Rectal smooth muscle tissue (tissue), 1 donor: ENCODE measurements around the gene ADRA2C.

Experiments used
- H3K27ac ChIP-seq: one replicate; pipeline ENCODE4 v1.7.0; 2013; ENCODE audit warnings: low read depth, low read length, inconsistent platforms
- H3K27me3 ChIP-seq: one replicate; pipeline ENCODE4 v1.7.0; 2013; ENCODE audit warnings: low read length; ENCODE audit not compliant: control insufficient read depth, insufficient read depth
- H3K36me3 ChIP-seq: one replicate; pipeline ENCODE4 v1.7.0; 2013; ENCODE audit warnings: low read length; ENCODE audit not compliant: control insufficient read depth, insufficient read depth
- H3K4me1 ChIP-seq: one replicate; pipeline ENCODE4 v1.7.0; 2013; ENCODE audit warnings: low read length; ENCODE audit not compliant: control insufficient read depth, insufficient read depth
- H3K4me3 ChIP-seq: one replicate; pipeline ENCODE4 v1.7.0; 2013; ENCODE audit warnings: low read length
- H3K9ac ChIP-seq: one replicate; pipeline ENCODE4 v1.7.0; 2013; ENCODE audit warnings: low read length

Gene ADRA2C

DNA sequence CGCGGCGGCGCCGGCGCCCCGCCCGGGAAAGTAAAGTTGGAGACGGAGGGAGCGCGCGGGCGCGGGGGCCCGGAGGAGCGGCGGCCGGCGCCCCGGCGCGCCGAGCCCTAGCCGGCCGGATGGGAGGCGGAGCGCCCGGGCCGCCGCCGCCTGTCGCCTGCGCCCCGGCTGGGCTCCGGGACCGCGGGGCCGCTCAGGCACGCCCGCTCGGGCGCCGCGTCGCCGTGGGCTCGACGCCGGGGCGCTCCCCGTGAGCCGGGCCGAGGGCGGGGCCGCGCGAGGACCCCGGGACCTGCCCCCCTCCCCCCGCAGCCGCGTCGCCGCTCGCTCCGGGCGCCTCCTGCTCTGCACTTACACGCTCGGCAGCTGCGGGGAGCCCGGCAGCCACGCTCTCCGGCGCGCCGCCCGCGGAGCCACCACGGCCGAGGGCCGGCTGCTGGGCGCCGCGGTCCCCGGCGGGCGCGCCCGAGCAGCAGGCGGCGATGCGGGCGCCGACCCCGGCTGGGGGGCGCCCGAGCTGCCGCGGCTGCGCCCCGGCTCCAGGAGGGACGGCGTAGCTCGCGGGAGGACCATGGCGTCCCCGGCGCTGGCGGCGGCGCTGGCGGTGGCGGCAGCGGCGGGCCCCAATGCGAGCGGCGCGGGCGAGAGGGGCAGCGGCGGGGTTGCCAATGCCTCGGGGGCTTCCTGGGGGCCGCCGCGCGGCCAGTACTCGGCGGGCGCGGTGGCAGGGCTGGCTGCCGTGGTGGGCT, at the start of gene ADRA2C:
ADRA2C (plus strand) TSS at position 350 of the 749 bp plus-strand sequence; CDS start at position 572, 222 bp downstream.
- Histone ChIP-seq H3K4me3 (peak within 1 kb of the TSS; percentile 43), H3K27me3 (peaks cover 22% of the 10 kb centered on the region), H3K36me3 (no peaks in the 10 kb centered on the region), H3K4me1 (no peaks in the 10 kb centered on the region), H3K9ac (no peak within 1 kb of the TSS), H3K27ac (no peak within 1 kb of the TSS)

DNA sequence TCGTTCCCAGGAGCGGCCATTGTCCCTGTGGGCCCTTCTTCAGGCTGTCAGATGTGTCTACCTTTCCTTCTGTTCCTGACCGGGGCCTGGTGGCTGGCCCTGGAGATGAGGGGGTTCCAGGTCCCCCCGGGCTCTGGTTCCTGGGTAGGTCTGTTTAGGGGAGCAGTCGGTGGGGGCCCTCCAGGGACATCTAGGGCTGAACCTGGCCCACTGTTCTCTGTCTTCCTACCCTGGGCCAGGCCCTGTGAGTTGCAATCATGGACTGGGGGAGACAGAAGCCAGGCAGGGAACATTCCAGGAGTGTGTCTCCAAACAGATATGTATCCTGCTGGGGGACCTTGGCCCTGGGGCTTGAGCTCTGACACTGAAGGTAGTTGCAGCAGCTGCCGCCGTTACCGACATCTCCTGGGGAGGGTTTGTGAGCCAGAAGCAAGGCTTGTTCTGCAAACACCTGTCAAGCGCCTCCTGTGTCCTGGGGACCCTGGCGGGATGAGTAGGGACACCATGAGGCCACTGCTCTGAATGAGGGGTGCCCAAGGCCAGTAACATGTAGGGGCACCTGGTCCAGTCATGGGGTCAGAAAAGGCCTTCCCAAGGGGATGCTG, 49.5 kb upstream of the ADRA2C start:
- Histone ChIP-seq H3K4me1 (no peaks in the 10 kb centered on the region), H3K27me3 (peaks cover 4% of the 10 kb centered on the region), H3K4me3 (no peak overlapping the region), H3K27ac (no peak overlapping the region), H3K36me3 (no peaks in the 10 kb centered on the region), H3K9ac (no peak overlapping the region)

DNA sequence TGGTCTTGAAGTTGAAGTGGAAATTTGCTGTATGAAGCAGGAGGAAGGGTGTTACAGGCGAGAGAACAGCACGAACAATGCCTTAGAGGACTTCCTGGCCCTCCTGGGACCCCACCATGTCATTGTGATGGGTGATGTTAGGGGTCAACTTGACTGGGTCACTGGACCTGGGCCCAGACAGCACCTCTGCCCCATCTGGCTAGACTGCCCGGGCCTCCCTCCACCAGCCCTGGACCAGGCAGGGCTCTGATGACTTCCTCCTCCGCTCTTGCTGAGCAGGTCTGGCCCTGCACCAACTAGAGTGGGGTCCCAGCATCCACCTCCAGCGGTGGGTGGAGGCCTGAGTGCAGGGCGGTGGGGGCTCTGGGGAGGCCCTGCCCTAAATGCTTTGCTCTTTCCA, 48.9 kb upstream of the ADRA2C start:
- no peak overlapping the region for H3K9ac ChIP-seq
- peaks cover 5% of the 10 kb centered on the region for H3K27me3 ChIP-seq
- H3K4me3 ChIP-seq: no peak overlapping the region
- no peaks in the 10 kb centered on the region for H3K4me1 ChIP-seq
- no peaks in the 10 kb centered on the region for H3K36me3 ChIP-seq
- no peak overlapping the region for H3K27ac ChIP-seq

DNA sequence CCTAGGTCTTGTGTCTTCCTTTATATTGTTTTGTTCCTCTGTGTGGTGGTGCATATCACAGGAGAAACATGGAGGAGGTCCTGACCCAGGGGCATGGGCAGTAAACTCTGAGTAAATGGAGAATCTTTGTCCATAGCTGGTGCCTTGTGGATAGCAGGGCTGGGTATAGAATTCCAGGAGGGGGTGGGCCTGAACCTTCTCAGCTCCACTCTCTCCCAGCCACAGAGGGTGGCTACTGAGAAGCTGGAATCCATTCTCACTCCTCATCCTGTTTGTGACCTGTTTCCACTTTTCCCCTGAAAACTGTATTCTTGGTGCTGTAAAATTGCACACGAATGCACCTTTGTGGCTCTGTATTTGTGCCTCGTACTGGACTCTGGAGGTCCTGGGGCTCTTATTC, 47.7 kb upstream of the ADRA2C start:
- no peak overlapping the region for H3K27ac ChIP-seq
- no peaks in the 10 kb centered on the region for H3K4me1 ChIP-seq
- H3K27me3 ChIP-seq: peaks cover 5% of the 10 kb centered on the region
- H3K9ac ChIP-seq: no peak overlapping the region
- no peak overlapping the region for H3K4me3 ChIP-seq
- no peaks in the 10 kb centered on the region for H3K36me3 ChIP-seq

DNA sequence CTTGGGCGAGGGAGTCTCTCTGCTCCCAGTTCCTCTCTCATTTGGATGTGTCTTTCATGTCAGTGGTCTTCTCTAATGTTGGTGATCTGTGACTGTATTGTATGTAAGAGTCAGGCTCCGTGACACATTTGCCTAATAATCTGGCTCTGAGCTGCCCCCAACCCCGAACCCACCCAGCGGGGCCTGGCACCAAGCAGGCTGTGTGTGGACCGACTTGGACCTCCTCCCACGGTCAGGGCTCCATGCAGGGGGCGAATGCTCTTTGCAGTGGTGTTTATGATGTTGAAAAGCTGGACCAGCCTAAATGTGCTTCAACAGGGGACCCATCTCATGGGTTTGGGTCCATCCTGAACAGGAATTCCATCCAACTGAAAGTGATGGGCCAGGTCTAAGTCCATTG, 47.0 kb upstream of the ADRA2C start:
- no peak overlapping the region for H3K4me3 ChIP-seq
- H3K36me3 ChIP-seq: no peaks in the 10 kb centered on the region
- H3K27ac ChIP-seq: no peak overlapping the region
- no peaks in the 10 kb centered on the region for H3K4me1 ChIP-seq
- no peak overlapping the region for H3K9ac ChIP-seq
- peaks cover 5% of the 10 kb centered on the region for H3K27me3 ChIP-seq

DNA sequence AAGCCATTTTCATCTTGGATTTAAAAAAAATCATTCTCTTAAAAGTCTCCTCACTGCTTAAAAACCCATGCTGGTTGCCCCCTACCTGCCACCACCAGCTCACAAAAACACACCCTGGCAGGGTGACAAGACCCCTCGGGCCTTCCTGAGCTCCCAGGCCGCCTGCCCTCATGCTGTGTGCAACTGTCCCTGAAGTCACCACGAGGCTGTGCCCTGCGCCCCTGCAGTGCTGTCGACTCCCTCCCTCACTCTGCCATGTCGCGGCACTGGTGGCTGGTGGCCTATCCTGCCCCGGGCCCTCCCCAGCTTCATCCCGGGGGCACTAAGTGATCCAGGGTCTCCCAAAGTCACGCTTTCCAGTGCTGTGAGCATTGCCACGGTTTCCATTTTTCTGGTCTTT, 46.3 kb upstream of the ADRA2C start:
- H3K27ac ChIP-seq: no peak overlapping the region
- H3K4me1 ChIP-seq: no peaks in the 10 kb centered on the region
- H3K9ac ChIP-seq: no peak overlapping the region
- peaks cover 8% of the 10 kb centered on the region for H3K27me3 ChIP-seq
- H3K36me3 ChIP-seq: no peaks in the 10 kb centered on the region
- no peak overlapping the region for H3K4me3 ChIP-seq

DNA sequence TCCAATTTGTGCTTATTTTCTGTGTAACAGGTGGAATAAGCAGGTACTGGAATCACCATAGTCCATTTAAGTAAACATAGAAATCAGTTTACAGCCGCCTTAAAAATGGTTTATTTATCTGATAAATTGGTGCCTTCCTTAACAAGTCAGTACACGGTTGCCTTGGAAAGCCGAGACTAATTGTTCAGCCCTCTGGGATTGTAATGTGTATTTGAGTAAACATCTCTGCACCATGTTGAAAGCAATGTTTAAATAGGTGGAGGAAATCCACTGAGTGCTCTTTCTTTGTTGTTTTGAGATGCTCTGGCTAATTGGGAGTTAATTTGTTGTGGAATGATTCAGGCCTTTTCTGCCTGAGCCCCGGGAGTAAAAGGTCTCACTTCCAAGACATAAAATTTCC, 45.7 kb upstream of the ADRA2C start:
- Histone ChIP-seq H3K9ac (no peak overlapping the region), H3K4me3 (no peak overlapping the region), H3K4me1 (no peaks in the 10 kb centered on the region), H3K27ac (no peak overlapping the region), H3K27me3 (peaks cover 9% of the 10 kb centered on the region), H3K36me3 (no peaks in the 10 kb centered on the region)

DNA sequence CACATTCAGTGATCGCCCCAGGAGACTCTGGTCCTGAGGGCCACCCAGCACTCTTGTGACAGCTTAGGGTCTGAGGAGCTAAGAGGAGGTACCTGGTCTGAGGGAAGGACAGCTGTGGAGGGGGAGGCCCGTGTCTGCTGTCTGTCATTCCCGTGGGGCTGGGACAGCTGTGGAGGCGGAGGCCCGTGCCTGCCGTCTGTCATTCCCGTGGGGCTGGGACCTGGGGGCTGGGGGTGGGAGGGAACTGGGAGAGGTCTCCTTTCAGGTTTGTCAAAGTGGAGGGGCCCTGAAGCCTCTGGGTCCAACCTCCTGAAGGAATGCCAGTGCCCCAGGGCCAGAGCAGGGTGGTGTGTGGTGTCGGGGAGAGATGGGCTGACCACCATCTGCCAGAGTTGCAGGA, 45.0 kb upstream of the ADRA2C start:
- Histone ChIP-seq H3K4me1 (no peaks in the 10 kb centered on the region), H3K27me3 (peaks cover 9% of the 10 kb centered on the region), H3K4me3 (no peak overlapping the region), H3K36me3 (no peaks in the 10 kb centered on the region), H3K9ac (no peak overlapping the region), H3K27ac (no peak overlapping the region)

DNA sequence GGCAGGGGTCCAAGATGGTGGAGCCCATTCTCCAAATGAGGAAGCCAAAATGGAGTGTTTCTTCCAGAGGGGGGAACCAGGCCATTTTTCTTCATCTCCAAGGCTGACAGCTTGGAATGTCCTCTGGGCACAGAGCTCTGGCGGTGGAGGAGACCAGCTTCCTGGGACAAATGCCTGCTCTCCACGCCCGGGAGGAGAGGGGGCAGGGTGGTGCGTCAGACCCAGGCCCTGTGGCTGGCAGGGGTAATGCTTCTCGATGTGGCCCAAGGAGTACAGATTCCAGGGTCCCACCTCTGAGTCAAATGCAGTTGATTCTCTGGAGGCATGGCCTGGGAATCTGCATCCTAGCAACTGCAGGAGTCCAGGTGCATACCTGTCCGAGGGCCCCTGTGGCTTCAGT, 44.6 kb upstream of the ADRA2C start:
- H3K9ac ChIP-seq: no peak overlapping the region
- no peak overlapping the region for H3K4me3 ChIP-seq
- no peaks in the 10 kb centered on the region for H3K4me1 ChIP-seq
- no peak overlapping the region for H3K27ac ChIP-seq
- no peaks in the 10 kb centered on the region for H3K36me3 ChIP-seq
- H3K27me3 ChIP-seq: peaks cover 9% of the 10 kb centered on the region

DNA sequence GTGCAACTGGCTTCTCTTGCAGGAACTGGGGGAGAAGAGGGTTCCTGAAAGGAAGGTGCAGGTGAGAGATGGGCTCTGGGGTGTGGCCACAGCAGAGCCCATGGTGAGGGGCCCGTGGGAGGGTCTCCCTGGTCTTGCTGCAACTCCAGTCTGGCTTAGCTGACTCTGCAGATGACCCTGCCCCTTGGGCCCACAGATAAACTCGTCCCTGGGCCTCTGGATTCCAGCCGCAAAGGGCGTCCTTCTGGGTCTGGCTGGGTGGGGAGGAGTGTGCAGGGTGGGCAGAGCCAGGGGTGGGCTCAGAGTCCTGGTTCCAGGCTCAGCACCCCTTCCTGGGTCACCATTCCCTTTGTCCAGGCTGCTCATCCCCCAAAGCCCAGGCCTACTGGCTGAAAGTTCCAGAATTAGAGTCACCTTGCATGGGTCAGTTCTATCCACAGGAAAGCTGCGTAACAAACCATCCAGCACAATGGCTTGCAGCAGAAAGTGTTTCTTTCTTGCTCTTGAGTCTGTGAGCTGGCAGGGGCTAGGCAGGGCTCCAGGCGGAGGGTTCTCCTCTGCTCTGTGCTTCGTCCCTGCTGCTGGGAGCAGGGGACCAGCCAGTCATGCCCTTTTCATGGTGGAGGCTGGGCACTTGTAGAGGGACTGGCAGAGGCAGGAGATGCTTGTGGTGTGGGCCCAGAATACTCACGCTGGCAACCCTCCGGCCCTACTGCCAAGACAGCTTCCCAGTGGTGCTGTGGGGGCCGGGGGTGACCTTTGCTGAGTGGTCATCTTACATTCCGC, 43.5 kb upstream of the ADRA2C start:
- Histone ChIP-seq H3K4me1 (no peaks in the 10 kb centered on the region), H3K9ac (no peak overlapping the region), H3K36me3 (no peaks in the 10 kb centered on the region), H3K27ac (no peak overlapping the region), H3K4me3 (no peak overlapping the region), H3K27me3 (peaks cover 9% of the 10 kb centered on the region)

DNA sequence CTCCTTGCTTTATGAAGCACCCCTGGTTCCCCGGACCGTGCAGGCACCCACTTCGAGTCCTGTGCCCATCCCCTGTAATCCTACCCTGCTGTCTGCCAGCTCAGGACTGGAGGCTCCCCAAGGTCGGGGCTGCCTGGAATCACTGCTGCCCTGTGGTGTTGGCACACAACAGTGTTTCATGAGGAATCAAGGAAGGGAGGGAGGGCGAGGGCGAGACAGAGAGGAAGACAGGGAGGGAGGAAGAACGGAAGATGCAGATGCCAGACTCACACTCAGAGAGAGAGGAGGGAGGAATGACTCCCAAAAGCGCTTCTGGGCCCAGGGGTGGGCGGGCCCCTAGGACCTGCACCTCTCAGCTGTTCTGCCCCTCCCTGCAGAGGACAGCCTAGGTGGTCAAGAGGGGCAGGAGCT, 42.9 kb upstream of the ADRA2C start:
- no peaks in the 10 kb centered on the region for H3K4me1 ChIP-seq
- H3K9ac ChIP-seq: no peak overlapping the region
- H3K4me3 ChIP-seq: no peak overlapping the region
- H3K36me3 ChIP-seq: no peaks in the 10 kb centered on the region
- H3K27me3 ChIP-seq: peaks cover 9% of the 10 kb centered on the region
- H3K27ac ChIP-seq: no peak overlapping the region

DNA sequence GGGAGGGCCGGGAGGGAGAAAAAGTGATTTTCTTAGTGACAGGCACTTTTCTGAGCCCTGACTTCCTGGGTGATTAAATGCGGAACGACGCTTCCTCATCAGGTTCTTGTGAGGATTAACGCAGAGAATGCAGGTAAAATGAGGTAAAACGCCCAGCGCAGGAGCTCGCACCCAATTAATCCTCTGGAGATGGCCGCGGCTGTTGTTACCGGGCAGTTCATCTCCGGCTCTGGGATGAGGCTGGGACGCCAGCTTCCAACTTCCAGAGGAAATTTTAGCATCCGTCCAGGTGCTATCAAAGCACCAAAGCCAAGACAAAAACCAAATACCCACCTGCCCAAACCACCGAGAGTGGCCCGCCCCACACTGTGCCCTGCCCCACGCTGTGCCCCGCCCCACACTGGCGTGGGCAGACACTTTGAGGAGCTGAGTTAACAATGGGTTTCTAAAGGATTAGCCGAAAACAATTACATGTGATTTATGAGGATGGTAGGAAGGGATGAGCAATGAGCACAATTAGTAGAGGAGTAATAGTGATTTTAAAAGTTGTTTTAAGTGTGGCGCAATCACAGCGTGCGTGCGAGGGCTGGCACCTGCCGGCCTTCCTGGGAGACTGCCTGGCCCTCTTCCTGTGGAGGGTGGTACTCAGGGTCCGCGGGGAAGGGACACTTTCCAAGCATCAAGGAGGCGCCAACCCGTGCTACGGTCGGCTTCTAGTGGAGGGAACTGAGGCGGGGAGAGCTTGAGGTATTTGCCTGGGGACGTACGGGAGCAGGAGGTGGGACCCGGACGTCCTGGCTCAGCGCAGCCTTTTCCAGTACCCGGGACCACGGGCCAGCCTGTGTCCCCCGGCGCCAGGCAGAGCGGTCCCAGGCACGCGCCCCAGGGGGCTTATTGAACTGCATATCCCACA, 41.6 kb upstream of the ADRA2C start:
- no peak overlapping the region for H3K9ac ChIP-seq
- no peaks in the 10 kb centered on the region for H3K4me1 ChIP-seq
- H3K36me3 ChIP-seq: no peaks in the 10 kb centered on the region
- H3K4me3 ChIP-seq: no peak overlapping the region
- H3K27ac ChIP-seq: no peak overlapping the region
- peaks cover 9% of the 10 kb centered on the region for H3K27me3 ChIP-seq
